WI38 (cell line): Measurements from ENCODE around the gene HERC3.

Experiments used
- H3K4me3 ChIP-seq: 2 replicates; pipeline ENCODE4 v1.5.1; 2011; ENCODE audit warnings: low read depth, mild to moderate bottlenecking, control low read depth, low read length
- TF ChIP-seq, protein P1 (sequence below): IDR thresholded peaks from 2 replicates; pipeline ENCODE4 v1.5.1; 2012; ENCODE audit warnings: low read depth, mild to moderate bottlenecking, control low read depth, low read length

Gene HERC3

DNA sequence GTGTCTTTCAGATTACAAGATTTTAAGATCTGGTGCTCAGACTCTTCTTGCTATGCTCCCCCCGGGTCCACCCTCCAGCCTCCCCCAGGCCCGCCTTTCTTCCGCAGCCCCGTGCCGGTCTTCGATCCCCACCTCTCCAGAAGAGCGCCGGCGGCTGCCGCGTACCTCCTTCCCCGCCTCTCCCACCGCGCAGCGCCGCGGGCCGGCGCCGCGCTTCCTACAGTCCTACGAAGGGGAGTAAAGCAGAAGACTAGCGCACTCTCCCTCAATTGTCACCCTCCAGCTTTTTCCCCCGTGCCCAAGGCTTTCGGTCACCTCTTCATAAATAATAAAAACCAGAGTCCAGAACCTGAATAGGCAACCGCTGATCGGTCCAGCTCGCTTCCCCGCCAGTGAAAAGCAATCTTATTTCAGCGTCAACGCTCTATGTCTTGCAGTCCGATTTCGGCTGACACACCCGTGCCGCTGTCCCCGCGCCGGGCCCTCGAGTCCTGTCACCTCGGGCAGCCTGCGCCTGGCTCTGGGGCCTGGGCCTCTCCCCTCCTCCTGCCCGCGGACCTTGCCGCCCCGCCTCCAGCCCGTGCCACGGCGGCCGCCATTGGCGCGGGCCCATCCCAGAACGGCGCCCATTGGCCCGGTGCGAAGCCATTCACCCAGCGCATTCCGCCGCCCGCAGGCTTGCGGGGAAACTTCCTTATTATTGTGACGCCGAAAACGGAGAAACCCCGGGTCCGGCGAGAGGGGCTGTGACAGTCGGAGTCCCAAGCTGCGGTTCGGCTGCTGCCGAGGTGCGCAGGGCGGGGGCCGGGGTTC, at the start of gene HERC3:
Gene HERC3, plus strand, starts transcription at position 694 of the 813 bp plus-strand sequence. CDS start 13,344 bp downstream, outside the sequence.
- peak within 1 kb of the TSS; percentile 80 for H3K4me3 ChIP-seq
- TF ChIP-seq, protein P1, sequence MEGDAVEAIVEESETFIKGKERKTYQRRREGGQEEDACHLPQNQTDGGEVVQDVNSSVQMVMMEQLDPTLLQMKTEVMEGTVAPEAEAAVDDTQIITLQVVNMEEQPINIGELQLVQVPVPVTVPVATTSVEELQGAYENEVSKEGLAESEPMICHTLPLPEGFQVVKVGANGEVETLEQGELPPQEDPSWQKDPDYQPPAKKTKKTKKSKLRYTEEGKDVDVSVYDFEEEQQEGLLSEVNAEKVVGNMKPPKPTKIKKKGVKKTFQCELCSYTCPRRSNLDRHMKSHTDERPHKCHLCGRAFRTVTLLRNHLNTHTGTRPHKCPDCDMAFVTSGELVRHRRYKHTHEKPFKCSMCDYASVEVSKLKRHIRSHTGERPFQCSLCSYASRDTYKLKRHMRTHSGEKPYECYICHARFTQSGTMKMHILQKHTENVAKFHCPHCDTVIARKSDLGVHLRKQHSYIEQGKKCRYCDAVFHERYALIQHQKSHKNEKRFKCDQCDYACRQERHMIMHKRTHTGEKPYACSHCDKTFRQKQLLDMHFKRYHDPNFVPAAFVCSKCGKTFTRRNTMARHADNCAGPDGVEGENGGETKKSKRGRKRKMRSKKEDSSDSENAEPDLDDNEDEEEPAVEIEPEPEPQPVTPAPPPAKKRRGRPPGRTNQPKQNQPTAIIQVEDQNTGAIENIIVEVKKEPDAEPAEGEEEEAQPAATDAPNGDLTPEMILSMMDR: no peak

DNA sequence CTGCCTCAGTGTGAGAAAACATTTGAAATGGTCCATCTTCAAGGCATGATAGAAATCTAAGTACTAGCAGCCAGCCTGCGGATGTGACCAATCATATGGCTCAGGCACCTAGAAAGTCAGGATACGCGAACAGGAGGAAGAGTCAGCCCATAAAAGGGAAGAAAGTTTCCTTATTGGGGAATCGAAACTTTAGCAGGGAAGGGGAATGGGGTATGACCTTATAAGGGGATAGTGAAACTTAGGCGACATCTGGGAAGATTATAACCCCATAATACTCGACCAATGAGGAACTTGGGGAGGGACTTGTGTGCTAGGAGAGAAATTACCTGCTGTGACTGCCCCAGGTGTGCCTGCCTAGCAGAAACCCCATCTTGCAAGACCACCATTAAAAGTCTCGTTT, 42.5 kb upstream of the HERC3 start:
- TF ChIP-seq, protein P1: no peak
- H3K4me3 ChIP-seq: no peak overlapping the region

DNA sequence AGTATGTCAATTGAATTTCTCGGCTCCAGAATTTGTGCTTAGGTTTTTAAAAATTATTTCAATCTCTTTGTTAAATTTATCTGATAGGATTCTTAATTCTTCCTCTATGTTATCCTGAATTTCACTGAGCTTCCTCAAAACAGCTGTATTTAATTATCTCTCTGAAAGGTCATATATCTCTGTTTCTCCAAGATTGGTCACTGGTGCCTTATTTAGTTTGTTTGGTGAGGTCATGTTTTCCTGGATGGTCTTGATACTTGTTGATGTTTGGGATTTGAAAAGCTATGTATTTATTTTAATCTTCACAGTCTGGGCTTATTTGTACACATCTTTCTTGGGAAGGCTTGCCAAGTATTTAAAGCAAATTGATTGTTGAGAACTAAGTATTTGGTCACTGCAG, 24.7 kb upstream of the HERC3 start:
- H3K4me3 ChIP-seq: no peak overlapping the region
- TF ChIP-seq, protein P1: no peak

DNA sequence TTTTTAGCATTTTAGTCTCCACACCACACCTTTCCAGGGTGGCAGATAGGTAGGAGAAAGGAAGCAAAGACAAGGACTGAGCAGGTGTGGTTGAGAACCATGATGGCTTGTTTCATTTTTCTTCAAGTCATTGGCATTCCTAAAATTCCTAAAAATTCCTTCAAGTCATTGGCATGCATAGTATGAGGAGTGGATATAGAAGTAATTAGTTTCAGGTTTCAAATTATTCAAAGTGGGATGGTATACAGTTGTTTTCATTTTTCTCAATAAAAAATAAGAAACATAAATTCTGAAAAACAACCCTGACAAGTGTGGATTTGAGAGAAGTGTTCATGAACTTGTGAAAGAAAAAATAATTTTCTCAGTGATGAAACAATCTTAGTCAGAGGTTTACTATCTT, 22.3 kb upstream of the HERC3 start:
- TF ChIP-seq, protein P1: no peak
- H3K4me3 ChIP-seq: no peak overlapping the region

DNA sequence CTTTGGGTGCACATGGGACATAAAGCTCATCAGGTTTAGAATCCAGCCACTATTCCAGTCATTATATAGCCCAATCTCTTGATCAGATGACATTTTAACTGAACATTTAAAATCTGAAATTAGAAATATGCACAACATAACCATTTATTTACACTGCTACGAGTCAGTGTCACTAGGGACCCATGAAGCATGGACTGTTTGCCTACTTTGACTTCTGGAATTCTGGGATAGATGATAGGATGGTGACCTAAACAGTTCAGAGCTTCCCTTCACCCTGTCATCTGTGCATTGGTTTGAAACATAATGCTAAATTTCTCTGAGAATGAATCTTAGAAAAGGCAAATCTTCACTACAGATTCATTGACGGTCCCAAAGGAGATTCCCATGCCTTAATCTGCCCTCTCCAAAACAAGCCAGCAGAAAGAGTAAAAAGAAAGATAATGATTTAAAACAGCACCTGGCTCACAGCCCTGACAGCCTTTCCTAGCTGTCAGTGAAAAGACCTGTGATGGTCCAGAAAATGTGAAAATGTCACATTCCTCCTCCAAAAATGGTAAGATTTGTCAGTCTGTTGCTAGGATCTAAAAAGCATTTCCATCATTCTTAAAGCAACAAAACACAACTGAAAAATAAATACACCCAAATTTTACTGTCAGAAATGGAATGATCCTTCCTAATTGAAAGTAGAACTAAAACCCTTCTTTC, 18.9 kb upstream of the HERC3 start:
- TF ChIP-seq, protein P1: no peak
- no peak overlapping the region for H3K4me3 ChIP-seq

DNA sequence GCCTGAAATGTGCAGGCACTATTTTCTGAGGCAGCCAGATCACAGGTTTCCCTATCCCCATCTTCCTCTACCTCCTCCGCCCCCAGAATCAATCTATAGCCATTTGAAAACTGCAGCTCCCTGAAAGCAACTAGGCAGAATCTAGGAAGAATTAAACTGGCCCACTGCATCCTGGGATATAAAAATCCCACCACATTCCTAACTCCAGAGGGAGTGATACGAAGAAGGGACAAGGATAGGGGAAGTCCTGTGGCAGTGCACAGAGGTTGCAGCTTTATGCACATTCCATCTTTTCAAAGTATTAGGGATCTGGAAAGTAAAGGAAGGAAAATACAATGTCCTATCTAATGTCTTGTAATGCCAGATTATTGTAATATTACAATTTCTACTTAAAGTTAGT, 18.3 kb upstream of the HERC3 start:
- TF ChIP-seq, protein P1: 0 out of 2 replicates have a peak, but pooled peaks have one; percentile 23
- no peak overlapping the region for H3K4me3 ChIP-seq

DNA sequence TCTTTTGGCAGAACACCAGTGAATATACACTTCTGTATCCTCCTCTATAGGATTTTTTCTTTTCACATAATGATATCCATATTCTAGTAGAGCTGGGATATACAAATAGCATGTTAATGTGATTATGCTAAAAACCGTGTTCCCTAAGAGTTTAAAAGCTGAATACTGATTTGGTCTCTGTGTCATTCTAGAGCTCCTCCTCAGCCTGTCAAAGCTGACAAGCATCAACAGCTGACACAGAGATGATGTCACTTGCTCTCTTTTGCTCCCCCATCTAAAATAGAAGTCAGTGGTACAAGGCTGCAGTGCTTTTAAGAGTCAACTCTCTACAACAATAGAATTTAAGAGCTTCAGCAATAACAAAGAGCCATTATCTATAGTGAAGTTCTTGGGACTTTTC, 17.1 kb upstream of the HERC3 start:
- H3K4me3 ChIP-seq: no peak overlapping the region
- TF ChIP-seq, protein P1: no peak
